Subcutaneous abdominal adipose tissue (tissue), 5 donors: ENCODE data around the gene DLEC1.
A peak's percentile ranks its signal among the peaks of the same experiment; 100 is the strongest.

ENCODE experiments used
- H3K27ac ChIP-seq: one replicate; pipeline ENCODE4 v1.7.0; 2013; ENCODE audit warnings: low read depth, mild to moderate bottlenecking, inconsistent platforms, low read length, moderate library complexity
- H3K27me3 ChIP-seq, 5 donors: one replicate each; pipeline ENCODE4 v1.7.0; 2013; ENCODE audit warnings: low read length in 5 of 5, inconsistent platforms in 1 of 5; ENCODE audit not compliant: control insufficient read depth in 5 of 5, insufficient read depth in 4 of 5
- H3K36me3 ChIP-seq, 5 donors: one replicate each; pipeline ENCODE4 v1.7.0; 2013; ENCODE audit warnings: low read length in 5 of 5; ENCODE audit not compliant: control insufficient read depth in 5 of 5, insufficient read depth in 5 of 5
- H3K4me1 ChIP-seq, 5 donors: one replicate each; pipeline ENCODE4 v1.7.0; 2013; ENCODE audit warnings: low read length in 5 of 5, mild to moderate bottlenecking in 3 of 5, moderate library complexity in 1 of 5; ENCODE audit not compliant: control insufficient read depth in 5 of 5, insufficient read depth in 5 of 5
- H3K4me3 ChIP-seq, 5 donors: one replicate each; pipeline ENCODE4 v1.7.0; 2013; ENCODE audit warnings: low read length in 5 of 5, low read depth in 1 of 5
- H3K9ac ChIP-seq, 5 donors: one replicate each; pipeline ENCODE4 v1.7.0; 2013; ENCODE audit warnings: low read length in 5 of 5, mild to moderate bottlenecking in 4 of 5, moderate library complexity in 3 of 5
- H3K9me3 ChIP-seq, 5 donors: one replicate each; pipeline ENCODE4 v1.7.0; 2013; ENCODE audit warnings: low read length in 5 of 5; ENCODE audit not compliant: control insufficient read depth in 5 of 5
- donor health status: healthy.
- donor health status: healthy.
- donor health status: healthy.
- donor health status: healthy.
- donor health status: healthy.

Gene DLEC1

GRCh38 chr3:38171622-38172021, 132.6 kb downstream of the DLEC1 start:
- H3K27me3 ChIP-seq: no peaks in the 10 kb centered on the region
- peaks cover 0 to 38% (median 20%) of the 10 kb centered on the region in 5 donors for H3K4me1 ChIP-seq
- peak overlapping the region; percentile 4 for H3K27ac ChIP-seq
- no peak overlapping the region for H3K4me3 ChIP-seq
- H3K36me3 ChIP-seq: no peaks in the 10 kb centered on the region
- H3K9ac ChIP-seq: peak overlapping the region in 1 of 5 donors; percentile 2
- no peaks in the 10 kb centered on the region for H3K9me3 ChIP-seq
